Measurements from ENCODE around the gene APC2.

APC2 gene

DNA sequence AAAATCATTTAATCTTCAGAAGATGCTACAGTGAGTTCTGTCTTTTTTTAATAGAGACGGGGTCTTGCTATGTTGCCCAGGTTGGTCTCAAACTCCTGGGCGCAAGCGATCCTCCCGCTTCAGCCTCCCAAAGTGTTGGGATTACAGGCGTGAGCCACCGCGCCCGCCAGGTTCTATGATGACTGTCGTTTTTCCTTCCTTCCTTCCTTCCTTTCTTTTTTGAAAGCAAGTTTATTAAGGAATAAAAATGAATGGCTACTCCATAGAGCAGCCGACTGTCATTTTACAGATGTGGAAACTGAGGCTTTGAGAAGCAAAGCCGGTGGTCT lies 48.1 kb upstream of the APC2 start:
- Histone ChIP-seq H3K36me3 (ENCODE audit: insufficient read depth) (no peaks in the 10 kb centered on the region), H3K27me3 (ENCODE audit: insufficient read depth, low read depth) (no peaks in the 10 kb centered on the region), H3K79me2 (ENCODE audit: insufficient read depth, low read depth) (no peaks in the 10 kb centered on the region), H3K4me3 (IDR thresholded peaks at IDR 0.05; ENCODE audit: insufficient read depth, low read depth, low read length) (no peak overlapping the region), H4K20me1 (ENCODE audit: insufficient read depth) (no peaks in the 10 kb centered on the region), H3K27ac (no peak overlapping the region), H3K4me2 (peak overlapping the region; percentile 93), H3K4me1 (ENCODE audit: low read depth, poor library complexity, severe bottlenecking) (peaks cover 21% of the 10 kb centered on the region), H3K9ac (no peak overlapping the region; the same call in 1 of the 2 replicates), H2AFZ (ENCODE audit: low read depth) (peak overlapping the region; percentile 71)
- TF ChIP-seq, protein P1, sequence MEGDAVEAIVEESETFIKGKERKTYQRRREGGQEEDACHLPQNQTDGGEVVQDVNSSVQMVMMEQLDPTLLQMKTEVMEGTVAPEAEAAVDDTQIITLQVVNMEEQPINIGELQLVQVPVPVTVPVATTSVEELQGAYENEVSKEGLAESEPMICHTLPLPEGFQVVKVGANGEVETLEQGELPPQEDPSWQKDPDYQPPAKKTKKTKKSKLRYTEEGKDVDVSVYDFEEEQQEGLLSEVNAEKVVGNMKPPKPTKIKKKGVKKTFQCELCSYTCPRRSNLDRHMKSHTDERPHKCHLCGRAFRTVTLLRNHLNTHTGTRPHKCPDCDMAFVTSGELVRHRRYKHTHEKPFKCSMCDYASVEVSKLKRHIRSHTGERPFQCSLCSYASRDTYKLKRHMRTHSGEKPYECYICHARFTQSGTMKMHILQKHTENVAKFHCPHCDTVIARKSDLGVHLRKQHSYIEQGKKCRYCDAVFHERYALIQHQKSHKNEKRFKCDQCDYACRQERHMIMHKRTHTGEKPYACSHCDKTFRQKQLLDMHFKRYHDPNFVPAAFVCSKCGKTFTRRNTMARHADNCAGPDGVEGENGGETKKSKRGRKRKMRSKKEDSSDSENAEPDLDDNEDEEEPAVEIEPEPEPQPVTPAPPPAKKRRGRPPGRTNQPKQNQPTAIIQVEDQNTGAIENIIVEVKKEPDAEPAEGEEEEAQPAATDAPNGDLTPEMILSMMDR (conservative IDR thresholded peaks at IDR 0.05; ENCODE audit: low read depth, low read length): no peak

DNA sequence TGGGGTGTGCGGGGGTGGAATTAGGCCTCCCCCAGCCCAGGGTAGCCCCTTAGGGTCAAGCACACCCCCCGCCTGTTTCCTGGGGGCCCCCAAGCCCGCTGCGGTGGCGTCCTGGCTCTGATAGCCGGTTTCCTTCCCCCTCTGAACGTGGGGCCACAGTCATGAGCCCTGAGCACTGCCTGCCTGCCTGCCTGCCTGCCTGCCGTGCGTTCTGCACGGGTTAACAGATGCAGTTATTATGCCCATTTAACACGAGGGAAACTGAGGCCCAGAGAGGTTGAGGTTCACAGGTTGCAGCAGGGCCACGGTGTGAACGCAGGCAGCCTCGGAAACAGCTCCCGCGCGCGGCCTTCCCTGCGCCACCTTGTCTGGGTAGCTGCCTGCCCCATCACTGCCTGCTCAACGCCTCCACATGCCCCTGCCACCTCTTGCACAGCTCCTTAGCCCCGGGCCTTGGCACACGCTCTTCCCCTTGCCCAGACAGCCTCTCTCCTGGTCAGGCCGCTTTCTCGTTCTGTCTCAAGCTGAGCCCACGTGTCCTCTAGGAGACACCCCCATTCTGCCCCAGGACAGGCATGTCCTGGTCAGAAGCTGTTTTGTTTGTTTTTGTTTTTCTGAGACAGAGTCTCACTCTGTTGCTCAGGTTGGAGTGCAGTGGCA lies 47.4 kb upstream of the APC2 start:
- Histone ChIP-seq H3K79me2 (ENCODE audit: insufficient read depth, low read depth) (no peaks in the 10 kb centered on the region), H3K27me3 (ENCODE audit: insufficient read depth, low read depth) (no peaks in the 10 kb centered on the region), H3K4me1 (ENCODE audit: low read depth, poor library complexity, severe bottlenecking) (peaks cover 21% of the 10 kb centered on the region), H4K20me1 (ENCODE audit: insufficient read depth) (no peaks in the 10 kb centered on the region), H3K4me2 (no peak overlapping the region; the same call in 1 of the 2 replicates), H2AFZ (ENCODE audit: low read depth) (no peak overlapping the region), H3K4me3 (IDR thresholded peaks at IDR 0.05; ENCODE audit: insufficient read depth, low read depth, low read length) (no peak overlapping the region), H3K36me3 (ENCODE audit: insufficient read depth) (no peaks in the 10 kb centered on the region), H3K9ac (no peak overlapping the region), H3K27ac (no peak overlapping the region)
- TF ChIP-seq, protein P1 (conservative IDR thresholded peaks at IDR 0.05; ENCODE audit: low read depth, low read length): no peak

DNA sequence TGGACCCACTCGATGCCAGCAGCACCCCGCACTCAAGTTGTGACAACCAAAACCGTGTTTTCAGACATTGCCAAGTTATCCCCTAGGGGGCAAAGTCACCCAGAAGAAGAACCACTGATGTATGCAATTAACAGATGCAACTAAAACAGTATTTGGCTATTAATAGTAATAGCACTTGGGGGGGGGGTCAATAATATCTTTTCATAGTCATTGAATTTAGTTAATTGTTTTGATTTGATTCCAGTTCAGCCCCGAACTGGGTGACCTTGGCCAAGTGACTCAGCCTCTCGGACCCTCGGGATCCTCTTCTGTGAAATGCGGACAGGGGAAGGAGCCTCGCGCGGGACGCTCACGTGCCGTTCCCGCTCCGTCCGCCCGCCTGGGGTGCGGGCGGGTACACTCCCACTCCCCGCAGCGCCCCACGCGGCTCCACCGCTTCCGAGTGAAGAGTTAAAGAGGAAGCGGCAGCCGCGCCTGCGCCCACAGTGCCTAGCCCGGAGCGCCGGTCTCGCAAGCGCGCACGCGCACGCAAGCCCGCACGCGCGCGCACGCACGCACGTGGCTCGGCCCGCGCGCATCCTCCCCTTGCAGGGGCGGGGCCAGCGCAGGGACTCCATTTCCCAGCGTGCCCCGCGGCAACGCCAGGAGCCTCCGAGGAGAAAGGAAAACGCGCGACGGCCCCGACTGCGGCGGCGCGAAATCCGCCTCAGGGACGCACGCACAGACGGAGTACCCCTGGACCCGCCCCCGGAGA lies 43.0 kb upstream of the APC2 start:
- peaks cover 31% of the 10 kb centered on the region; the same call in 1 of the 2 replicates for H4K20me1 ChIP-seq (ENCODE audit: insufficient read depth)
- H3K36me3 ChIP-seq (ENCODE audit: insufficient read depth): no peaks in the 10 kb centered on the region
- H2AFZ ChIP-seq (ENCODE audit: low read depth): peak overlapping the region; percentile 55; the same call in 1 of the 2 replicates
- peak overlapping the region; percentile 70; the same call in 1 of the 2 replicates for H3K9ac ChIP-seq
- H3K4me1 ChIP-seq (ENCODE audit: low read depth, poor library complexity, severe bottlenecking): peaks cover 30% of the 10 kb centered on the region
- no peak overlapping the region for H3K4me3 ChIP-seq (IDR thresholded peaks at IDR 0.05; ENCODE audit: insufficient read depth, low read depth, low read length)
- peak overlapping the region; percentile 58 for H3K4me2 ChIP-seq
- H3K27me3 ChIP-seq (ENCODE audit: insufficient read depth, low read depth): no peaks in the 10 kb centered on the region
- TF ChIP-seq, protein P1 (conservative IDR thresholded peaks at IDR 0.05; ENCODE audit: low read depth, low read length): peak; percentile 80
- H3K27ac ChIP-seq: peak overlapping the region; percentile 62
- H3K79me2 ChIP-seq (ENCODE audit: insufficient read depth, low read depth): peaks cover 42% of the 10 kb centered on the region

DNA sequence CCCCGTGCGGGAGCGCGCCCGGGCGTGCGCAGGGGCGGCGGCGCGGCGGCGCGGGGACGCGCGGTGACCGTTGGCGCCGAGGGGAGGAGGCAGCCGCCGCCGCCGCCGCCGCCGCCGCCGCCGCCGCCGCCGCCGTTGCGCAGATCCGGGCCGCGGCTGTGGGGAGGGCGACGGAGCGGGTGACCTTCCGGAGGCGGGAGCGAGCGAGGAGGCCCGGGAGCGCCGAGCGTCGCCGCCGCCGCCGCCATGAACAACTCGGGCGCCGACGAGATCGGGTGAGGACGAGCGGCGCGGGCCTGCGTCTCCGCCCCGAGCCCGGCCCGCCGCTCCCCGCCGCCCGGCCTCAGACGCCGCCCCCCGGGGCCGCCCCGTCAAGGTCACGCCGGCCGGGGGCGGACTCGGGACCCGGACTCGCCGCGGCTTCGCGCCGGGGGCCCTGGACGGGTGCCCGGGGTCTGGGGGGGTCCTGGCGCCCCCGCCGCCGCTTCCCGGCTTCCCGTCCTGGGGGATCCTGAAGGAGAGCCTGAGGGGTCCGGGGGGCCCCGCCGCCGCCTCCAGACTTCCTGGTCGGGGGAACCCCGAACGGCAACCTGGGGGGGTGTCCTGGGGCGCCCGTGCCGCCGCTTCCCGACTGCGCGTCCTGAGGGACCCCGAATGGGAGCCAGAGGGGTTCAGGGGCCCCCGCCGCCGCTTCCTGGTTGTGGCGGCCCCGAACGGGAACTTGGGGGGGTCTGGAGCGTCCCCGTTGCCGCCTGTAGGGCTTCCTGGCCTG lies 42.2 kb upstream of the APC2 start, which contains the start of gene DAZAP1:
Gene DAZAP1, plus strand, starts transcription at position 59 of the 772 bp plus-strand sequence. Its CDS starts 188 bp downstream, at position 247.
- H3K4me2 ChIP-seq: peak within 1 kb of the TSS; percentile 76
- H3K79me2 ChIP-seq (ENCODE audit: insufficient read depth, low read depth): peaks cover 49% of the 10 kb centered on the region
- peaks cover 39% of the 10 kb centered on the region for H4K20me1 ChIP-seq (ENCODE audit: insufficient read depth)
- TF ChIP-seq, protein P1 (conservative IDR thresholded peaks at IDR 0.05; ENCODE audit: low read depth, low read length): no peak
- H3K4me1 ChIP-seq (ENCODE audit: low read depth, poor library complexity, severe bottlenecking): peaks cover 30% of the 10 kb centered on the region
- H2AFZ ChIP-seq (ENCODE audit: low read depth): peak within 1 kb of the TSS; percentile 55; the same call in 1 of the 2 replicates
- peak within 1 kb of the TSS; percentile 37 for H3K4me3 ChIP-seq (IDR thresholded peaks at IDR 0.05; ENCODE audit: insufficient read depth, low read depth, low read length)
- no peaks in the 10 kb centered on the region for H3K36me3 ChIP-seq (ENCODE audit: insufficient read depth)
- H3K9ac ChIP-seq: peak within 1 kb of the TSS; percentile 99
- H3K27me3 ChIP-seq (ENCODE audit: insufficient read depth, low read depth): no peaks in the 10 kb centered on the region
- H3K27ac ChIP-seq: peak within 1 kb of the TSS; percentile 91
